SK-N-SH (cell line): Measurements from ENCODE around the gene TRNT1. TPM values are rescaled to one million over a fixed set of nuclear protein-coding genes. Genes with fewer than 3 reads are reported as not detected.

Experiments used
- CTCF ChIA-PET: fragments of 300-600, 350-600 bp; formaldehyde crosslinking; extraction: SDS; loops from one replicate; lab custom pipeline; 2021; lab: Yijun Ruan, JAX
- POLR2A ChIA-PET: fragments of 350-600 bp; sonication (Branson Sonifier 250); formaldehyde crosslinking; extraction: SDS; loops from one replicate; lab custom pipeline; 2020; ENCODE audit warnings: antibody characterized with exemption, inconsistent platforms; lab: Yijun Ruan, JAX
- DNase-seq: peaks from one replicate; pipeline ENCODE4 v3.0.0; 2012
- H2AFZ ChIP-seq: fragments of 200-600 bp; sonication (generic); 2 replicates; pipeline ENCODE4 v1.8.1; 2016; ENCODE audit warnings: antibody characterized with exemption, mild to moderate bottlenecking, low read depth
- H3F3A ChIP-seq: fragments of 200-600 bp; sonication (generic); replicated peaks from 2 replicates; pipeline ENCODE3; 2016; ENCODE audit warnings: antibody characterized with exemption, mild to moderate bottlenecking; ENCODE audit not compliant: insufficient read depth
- H3K27ac ChIP-seq, 2 experiments: fragments of 200-500 bp in 1 of 2; fragments of 200-600 bp in 1 of 2; sonication (Bioruptor generic) in 1 of 2; sonication (generic), shearing (Covaris generic) in 1 of 2; 2 replicates each; pipeline versions ENCODE4 v1.5.1 to v1.6.1; 2014 to 2016; ENCODE audit warnings: low read depth in 2 of 2, inconsistent platforms in 1 of 2, low read length in 1 of 2, mild to moderate bottlenecking in 1 of 2, mixed read lengths in 1 of 2
- H3K27me3 ChIP-seq: fragments of 200-600 bp; sonication (generic), shearing (Covaris generic); 2 replicates; pipeline ENCODE4 v1.6.1; 2016; ENCODE audit warnings: mixed run types; ENCODE audit not compliant: insufficient read depth
- H3K36me3 ChIP-seq, 2 experiments: fragments of 200-500 bp in 1 of 2; fragments of 200-600 bp in 1 of 2; sonication (Bioruptor generic) in 1 of 2; sonication (generic) in 1 of 2; replicated peaks in 1 of 2; 2 replicates each; pipeline versions ENCODE3 to v1.5.1; 2014 to 2016; ENCODE audit warnings: low read length in 1 of 2, mild to moderate bottlenecking in 1 of 2; ENCODE audit not compliant: insufficient read depth in 2 of 2, control insufficient read depth in 1 of 2
- H3K4me1 ChIP-seq, 2 experiments: fragments of 200-500 bp in 1 of 2; fragments of 200-600 bp in 1 of 2; sonication (Bioruptor generic) in 1 of 2; sonication (generic), shearing (Covaris generic) in 1 of 2; 2 replicates each; pipeline versions ENCODE4 v1.5.1 to v1.6.1; 2014 to 2016; ENCODE audit warnings: low read depth in 1 of 2, low read length in 1 of 2, mixed run types in 1 of 2; ENCODE audit not compliant: insufficient read depth in 2 of 2, control insufficient read depth in 1 of 2
- H3K4me2 ChIP-seq: fragments of 200-600 bp; sonication (generic), shearing (Covaris generic); 2 replicates; pipeline ENCODE4 v1.6.1; 2017; ENCODE audit warnings: mixed run types
- H3K4me3 ChIP-seq, 2 experiments: fragments of 200-500 bp in 1 of 2; fragments of 200-600 bp in 1 of 2; sonication (Bioruptor generic) in 1 of 2; sonication (generic), shearing (Covaris generic) in 1 of 2; 2 replicates each; pipeline versions ENCODE4 v1.5.1 to v1.8.1; 2014 to 2016; ENCODE audit warnings: low read depth in 2 of 2, inconsistent platforms in 1 of 2, low read length in 1 of 2, mild to moderate bottlenecking in 1 of 2, mixed read lengths in 1 of 2, moderate library complexity in 1 of 2
- H3K79me2 ChIP-seq: fragments of 200-600 bp; sonication (generic); 2 replicates; pipeline ENCODE4 v1.8.1; 2017; ENCODE audit warnings: mild to moderate bottlenecking; ENCODE audit not compliant: insufficient read depth
- H3K9ac ChIP-seq: fragments of 200-600 bp; sonication (generic); 2 replicates; pipeline ENCODE4 v1.6.1; 2017; ENCODE audit warnings: mixed run types
- H3K9me2 ChIP-seq: fragments of 200-600 bp; sonication (generic); 2 replicates; pipeline ENCODE4 v1.6.1; 2017; ENCODE audit warnings: mixed run types
- H3K9me3 ChIP-seq: fragments of 200-600 bp; sonication (generic); 2 replicates; pipeline ENCODE4 v1.6.1; 2017; ENCODE audit warnings: mixed run types, mild to moderate bottlenecking, moderate library complexity
- H4K20me1 ChIP-seq: fragments of 200-600 bp; sonication (generic); 2 replicates; pipeline ENCODE4 v1.6.1; 2017; ENCODE audit warnings: mild to moderate bottlenecking, mixed run types; ENCODE audit not compliant: insufficient read depth
- CTCF ChIP-seq: fragments of 200-600 bp; sonication (generic); IDR thresholded peaks from 2 replicates; pipeline ENCODE4 v1.6.1; 2017; ENCODE audit warnings: antibody characterized with exemption, mild to moderate bottlenecking, moderate library complexity
- ELF1 ChIP-seq: IDR thresholded peaks from 2 replicates; pipeline ENCODE4 v1.4.0; 2012
- EZH2phosphoT487 ChIP-seq: fragments of 200-600 bp; sonication (generic); IDR thresholded peaks from 2 replicates; pipeline ENCODE4 v1.6.1; 2017; ENCODE audit warnings: low read depth, mixed run types, mild to moderate bottlenecking, antibody characterized with exemption, moderate library complexity, borderline replicate concordance
- FOXJ3 ChIP-seq: sonication (generic); formaldehyde crosslinking; IDR thresholded peaks from 2 replicates; pipeline ENCODE4 v1.5.1; 2020; ENCODE audit warnings: mild to moderate bottlenecking, missing genetic modification reagents
- FOXM1 ChIP-seq: IDR thresholded peaks from 2 replicates; pipeline ENCODE4 v1.4.0; 2012; ENCODE audit warnings: low read depth, mild to moderate bottlenecking
- GABPA ChIP-seq: IDR thresholded peaks from 2 replicates; pipeline ENCODE4 v1.4.0; 2012; ENCODE audit warnings: low read depth, mild to moderate bottlenecking
- GATA2 ChIP-seq: sonication (generic); formaldehyde crosslinking; IDR thresholded peaks from 2 replicates; pipeline ENCODE4 v1.5.0; 2020; ENCODE audit warnings: mild to moderate bottlenecking, missing genetic modification reagents
- IRF3 ChIP-seq: fragments of 150-350 bp; IDR thresholded peaks from 2 replicates; pipeline ENCODE4 v1.6.1; 2016; ENCODE audit warnings: mild to moderate bottlenecking, low read depth, low read length
- MAX ChIP-seq: IDR thresholded peaks from 2 replicates; pipeline ENCODE4 v1.4.0; 2012; ENCODE audit warnings: low read depth
- MXI1 ChIP-seq: IDR thresholded peaks from 2 replicates; pipeline ENCODE4 v1.6.1; 2012; ENCODE audit warnings: mild to moderate bottlenecking, low read depth, low read length, improper control_type of control experiment
- NFIC ChIP-seq: IDR thresholded peaks from 2 replicates; pipeline ENCODE4 v1.4.0; 2012; ENCODE audit warnings: borderline replicate concordance
- POLR2AphosphoS5 ChIP-seq: IDR thresholded peaks from 2 replicates; pipeline ENCODE4 v1.6.1; 2012; ENCODE audit warnings: low read depth, low read length
- RAD21 ChIP-seq: IDR thresholded peaks from 2 replicates; pipeline ENCODE4 v1.6.1; 2012; ENCODE audit warnings: mild to moderate bottlenecking, low read length
- RCOR1 ChIP-seq: fragments of 150-350 bp; IDR thresholded peaks from 2 replicates; pipeline ENCODE4 v1.6.1; 2017; ENCODE audit warnings: antibody characterized with exemption, low read length
- RFX5 ChIP-seq: IDR thresholded peaks from 2 replicates; pipeline ENCODE4 v1.6.1; 2012; ENCODE audit warnings: mild to moderate bottlenecking, improper control_type of control experiment, low read length
- SIN3A ChIP-seq: IDR thresholded peaks from 2 replicates; pipeline ENCODE4 v1.6.1; 2012; ENCODE audit warnings: low read depth, mild to moderate bottlenecking, low read length, moderate library complexity, borderline replicate concordance
- SMC3 ChIP-seq: IDR thresholded peaks from 2 replicates; pipeline ENCODE4 v1.6.1; 2012; ENCODE audit warnings: low read depth, low read length, improper control_type of control experiment
- TAF1 ChIP-seq: IDR thresholded peaks from 2 replicates; pipeline ENCODE4 v1.6.1; 2012; ENCODE audit warnings: low read depth, mild to moderate bottlenecking, low read length, moderate library complexity, borderline replicate concordance
- USF1 ChIP-seq: IDR thresholded peaks from 2 replicates; pipeline ENCODE4 v1.4.0; 2012; ENCODE audit warnings: low read depth, borderline replicate concordance
- YY1 ChIP-seq: IDR thresholded peaks from 2 replicates; pipeline ENCODE4 v1.4.0; 2012; ENCODE audit warnings: low read depth, mild to moderate bottlenecking
- WGBS: methylation state at CpG from one replicate; pipeline ENCODE4 v1.1.6; 2017; ENCODE audit warnings: low lambda C conversion rate; 5-methylcytosine and 5-hydroxymethylcytosine counted together
- polyA plus RNA-seq, 3 experiments: library from polyadenylated mRNA; depleted of rRNA; stranded (reverse); fragments of >200 nt; gene quantifications; 2 replicates each; pipeline ENCODE4 v1.2.3, GENCODE V29; 2012

The TRNT1 gene
- polyA plus RNA-seq, 1 of the 3 experiments (the other 2 are of a cell fraction), result 7.4 TPM

- TF ChIP-seq FOXM1 (no peak), TAF1 (no peak), CTCF (no peak), RAD21 (no peak), EZH2phosphoT487 (no peak)
- TF ChIP-seq, all 33 proteins: peak for 0
Observed at GRCh38 chr3:3180456-3180855, 53.7 kb downstream of the TRNT1 start (continued).

- H3K4me1 ChIP-seq, result peaks cover 0 to 10% of the 10 kb centered on the region in 2 experiments; a peak in 2 of 4 replicates
- H3K36me3 ChIP-seq, result no peaks in the 10 kb centered on the region
- H4K20me1 ChIP-seq, result no peaks in the 10 kb centered on the region
- H3K9me3 ChIP-seq, result no peaks in the 10 kb centered on the region
- H3K27ac ChIP-seq, result no peak overlapping the region
- 5% methylated on average over 2 of the region's 2 CpGs for WGBS
- TF ChIP-seq SMC3, result no peak
- no peak for TF ChIP-seq RFX5
- TF ChIP-seq RCOR1, result no peak
- TF ChIP-seq ELF1, result no peak
- TF ChIP-seq FOXM1, result no peak
- no peak for TF ChIP-seq RAD21
- TF ChIP-seq POLR2AphosphoS5, result no peak
- TF ChIP-seq YY1, result no peak
- no peak for TF ChIP-seq TAF1
- no peak for TF ChIP-seq USF1
- no peak for TF ChIP-seq SIN3A
- TF ChIP-seq MXI1, result no peak
- TF ChIP-seq FOXJ3, result no peak
- TF ChIP-seq CTCF, result no peak
- no peak for TF ChIP-seq NFIC
- TF ChIP-seq GABPA, result no peak
- no peak for TF ChIP-seq IRF3
- TF ChIP-seq GATA2 (CRISPR knock-in tag), result no peak
- TF ChIP-seq MAX, result no peak
- TF ChIP-seq, all 33 proteins: peak for 0
- no peak overlapping the region for H3K4me3 ChIP-seq
- H3K27me3 ChIP-seq, result no peaks in the 10 kb centered on the region; the same call in 1 of the 2 replicates
- H2AFZ ChIP-seq, result no peak overlapping the region
- ChIA-PET POLR2A (no interaction called here), CTCF (no interaction called here)
- H3K4me2 ChIP-seq, result no peak overlapping the region
- H3K9ac ChIP-seq, result no peak overlapping the region
- no peaks in the 10 kb centered on the region for H3K79me2 ChIP-seq
- H3K9me2 ChIP-seq, result no peaks in the 10 kb centered on the region
- no peak for DNase-seq
- H3F3A ChIP-seq, result peaks cover 4% of the 10 kb centered on the region
Observed at GRCh38 chr3:3184876-3185275, 58.1 kb downstream of the TRNT1 start.
